Keratinocyte (primary cell): ENCODE results near the gene SOHLH2. TPM values are rescaled to one million over a fixed set of nuclear protein-coding genes. Genes with fewer than 3 reads are reported as not detected.

ENCODE experiments used
- DNase-seq: peaks from one replicate; pipeline ENCODE4 v3.0.0-alpha.2; 2011; ENCODE audit warnings: low read depth, missing footprints, low spot score
- FAIRE-seq: peaks from 2 replicates; lab custom pipeline; 2011; peaks lifted over from hg19 to GRCh38; lab: Jason Lieb, UNC
- H2AFZ ChIP-seq: 2 replicates; pipeline ENCODE4 v1.6.0; 2012; ENCODE audit warnings: low read length, control low read depth, inconsistent platforms; ENCODE audit not compliant: control insufficient read depth
- H3K27ac ChIP-seq: 2 replicates; pipeline ENCODE4 v1.5.1; 2011; ENCODE audit warnings: low read length; ENCODE audit not compliant: control insufficient read depth, insufficient read depth
- H3K27me3 ChIP-seq: 3 replicates; pipeline ENCODE4 v1.6.0; 2011; ENCODE audit warnings: low read length; ENCODE audit not compliant: control insufficient read depth, insufficient read depth; ENCODE audit errors: extremely low read depth
- H3K36me3 ChIP-seq, 2 experiments: 2 replicates in 1 of 2; 3 replicates in 1 of 2; pipeline ENCODE4 v1.5.1; 2011; ENCODE audit warnings: low read length in 2 of 2, mild to moderate bottlenecking in 1 of 2; ENCODE audit not compliant: control insufficient read depth in 2 of 2, insufficient read depth in 2 of 2; ENCODE audit errors: extremely low read depth in 1 of 2
- H3K4me1 ChIP-seq: 3 replicates; pipeline ENCODE4 v1.5.1; 2011; ENCODE audit warnings: low read length; ENCODE audit not compliant: control insufficient read depth, insufficient read depth; ENCODE audit errors: extremely low read depth
- H3K4me2 ChIP-seq: 3 replicates; pipeline ENCODE4 v1.6.0; 2011; ENCODE audit warnings: low read depth, low read length; ENCODE audit not compliant: control insufficient read depth, insufficient read depth; ENCODE audit errors: extremely low read depth
- H3K4me3 ChIP-seq, 3 experiments: fragments of 200-600 bp in 1 of 3; sonication (generic) in 1 of 3; 2 replicates in 2 of 3; 3 replicates in 1 of 3; pipeline ENCODE4 v1.5.1; 2011 to 2016; ENCODE audit warnings: low read length in 3 of 3, mild to moderate bottlenecking in 3 of 3, control low read depth in 2 of 3, inconsistent platforms in 1 of 3, low read depth in 1 of 3, mixed read lengths in 1 of 3, mixed run types in 1 of 3, moderate library complexity in 1 of 3; ENCODE audit not compliant: control insufficient read depth in 2 of 3, insufficient read depth in 2 of 3; ENCODE audit errors: extremely low read depth in 1 of 3
- H3K79me2 ChIP-seq: 2 replicates; pipeline ENCODE4 v1.6.0; 2012; ENCODE audit warnings: low read length; ENCODE audit not compliant: control insufficient read depth, insufficient read depth
- H3K9ac ChIP-seq: 3 replicates; pipeline ENCODE4 v1.6.0; 2011; ENCODE audit warnings: low read length; ENCODE audit not compliant: control insufficient read depth, insufficient read depth; ENCODE audit errors: extremely low read depth
- H3K9me1 ChIP-seq: 3 replicates; pipeline ENCODE4 v1.6.0; 2011; ENCODE audit warnings: low read length; ENCODE audit not compliant: control insufficient read depth, insufficient read depth; ENCODE audit errors: extremely low read depth
- H3K9me3 ChIP-seq: 2 replicates; pipeline ENCODE4 v1.5.1; 2012; ENCODE audit warnings: low read depth, low read length; ENCODE audit not compliant: control insufficient read depth
- H4K20me1 ChIP-seq: 3 replicates; pipeline ENCODE4 v1.6.0; 2011; ENCODE audit warnings: low read length; ENCODE audit not compliant: control insufficient read depth, insufficient read depth; ENCODE audit errors: extremely low read depth
- CTCF ChIP-seq, 3 experiments: IDR thresholded peaks in 1 of 3; conservative IDR thresholded peaks in 1 of 3; optimal IDR thresholded peaks in 1 of 3; 2 replicates in 2 of 3; 3 replicates in 1 of 3; pipeline versions ENCODE3 to v1.5.1; 2011; ENCODE audit warnings: low read length in 3 of 3, mild to moderate bottlenecking in 3 of 3, moderate library complexity in 2 of 3, control low read depth in 1 of 3, inconsistent platforms in 1 of 3; ENCODE audit not compliant: insufficient read depth in 2 of 3; ENCODE audit errors: extremely low read depth in 1 of 3
- EZH2 ChIP-seq: IDR thresholded peaks from one replicate; pipeline ENCODE4 v1.6.1; 2012; ENCODE audit warnings: inconsistent platforms, mild to moderate bottlenecking, low read length, moderate library complexity
- dilution Hi-C: fragments of 300-500 bp; cut with MboI; formaldehyde crosslinking; loops from one replicate; pipeline ENCODE4 v1.7.0; 2020; ENCODE audit warnings: low sequenced_read_pairs; ENCODE audit not compliant: extremely low pct_ligation_motif_present
- polyA plus RNA-seq, 5 experiments: library from polyadenylated mRNA; depleted of rRNA in 3 of 5; stranded (reverse) in 3 of 5; stranded (forward) in 1 of 5; unstranded in 1 of 5; fragments of >200 nt; gene quantifications; 1 replicate in 1 of 5; 2 replicates in 3 of 5; 3 replicates in 1 of 5; pipeline versions ENCODE4 v1.2.1 to v1.2.3, GENCODE V29; 2011 to 2012; ENCODE audit warnings: missing spikeins in 2 of 5, low read depth in 1 of 5, low replicate concordance in 1 of 5

Gene SOHLH2
- polyA plus RNA-seq, 1 donor (not counting 4 experiments of a cell fraction or from before 2014, with no cell fraction given), result not detected

GRCh38 chr13:36211567-36211966 is 2.8 kb downstream of the SOHLH2 start:
- H3K4me1 ChIP-seq, result no peaks in the 10 kb centered on the region
- no peak overlapping the region for H3K4me3 ChIP-seq
- no peaks in the 10 kb centered on the region for H3K36me3 ChIP-seq
- H3K9ac ChIP-seq, result no peak overlapping the region
- TF ChIP-seq CTCF (optimal IDR thresholded peaks at IDR 0.05 in 1 of 3, IDR thresholded peaks at IDR 0.05 in 1 of 3, conservative IDR thresholded peaks at IDR 0.05 in 1 of 3; ENCODE audit: extremely low read depth in 1 of 3, insufficient read depth in 2 of 3, low read length in 3 of 3), result no peak
- TF ChIP-seq EZH2, result no peak
- H3K4me2 ChIP-seq, result no peak overlapping the region
- H3K27me3 ChIP-seq, result no peaks in the 10 kb centered on the region
- no peaks in the 10 kb centered on the region for H3K9me3 ChIP-seq
- H4K20me1 ChIP-seq, result no peaks in the 10 kb centered on the region
- H2AFZ ChIP-seq, result no peak overlapping the region
- FAIRE-seq, result no peak
- no peaks in the 10 kb centered on the region for H3K9me1 ChIP-seq
- no peaks in the 10 kb centered on the region for H3K79me2 ChIP-seq
- no peak overlapping the region for H3K27ac ChIP-seq
- no peak for DNase-seq
- dilution Hi-C loops, result no loop called here

DNA sequence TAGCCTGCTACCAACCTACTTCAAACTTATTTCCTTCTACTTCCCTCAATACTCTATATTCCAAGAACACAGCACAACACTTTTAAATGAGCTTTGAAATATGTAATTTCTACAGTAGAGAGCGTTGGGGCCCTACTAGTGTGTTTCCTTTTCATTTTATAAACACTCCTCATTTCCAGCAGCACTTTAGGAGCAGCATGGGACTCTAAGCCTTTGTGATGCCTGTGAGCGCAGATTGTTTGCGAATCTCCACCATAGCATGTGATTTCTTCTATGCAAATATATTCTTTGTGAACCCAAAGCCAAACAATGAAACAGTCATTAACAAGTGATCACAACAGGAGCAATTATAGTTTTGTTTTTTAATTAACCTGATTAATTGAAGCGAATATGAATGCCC is 3.6 kb downstream of the SOHLH2 start:
- Histone ChIP-seq H3K79me2 (no peaks in the 10 kb centered on the region), H3K9me1 (no peaks in the 10 kb centered on the region), H3K27ac (no peak overlapping the region), H3K36me3 (no peaks in the 10 kb centered on the region), H3K4me1 (no peaks in the 10 kb centered on the region), H3K4me3 (no peak overlapping the region), H3K9me3 (no peaks in the 10 kb centered on the region), H3K4me2 (no peak overlapping the region), H3K27me3 (no peaks in the 10 kb centered on the region), H3K9ac (no peak overlapping the region), H2AFZ (no peak overlapping the region), H4K20me1 (no peaks in the 10 kb centered on the region)
- no peak for TF ChIP-seq EZH2
- dilution Hi-C loops, result no loop called here
- DNase-seq (no peak), FAIRE-seq (no peak)

DNA sequence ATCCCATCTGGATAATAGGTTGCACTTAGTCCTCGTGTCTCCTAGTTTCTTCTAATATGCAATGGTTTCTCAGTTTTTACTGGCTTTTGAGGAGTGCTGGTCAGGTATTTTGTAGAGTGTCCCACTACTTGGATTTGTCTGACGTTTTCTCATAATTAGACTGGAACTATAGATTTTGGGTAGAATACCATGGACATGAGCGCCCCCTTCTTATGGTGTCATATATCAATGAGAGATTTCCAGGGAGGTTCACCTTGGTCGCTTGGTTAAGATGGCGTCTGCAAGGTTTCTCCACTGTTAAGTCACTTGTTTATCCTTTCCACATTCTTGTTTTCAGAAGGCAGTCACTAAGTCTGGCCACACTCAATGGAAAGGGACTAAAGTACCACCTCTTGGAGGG is 6.7 kb downstream of the SOHLH2 start:
- TF ChIP-seq CTCF (optimal IDR thresholded peaks at IDR 0.05 in 1 of 3, IDR thresholded peaks at IDR 0.05 in 1 of 3, conservative IDR thresholded peaks at IDR 0.05 in 1 of 3; ENCODE audit: extremely low read depth in 1 of 3, insufficient read depth in 2 of 3, low read length in 3 of 3) (no peak), EZH2 (no peak)

More for the DNA sequence above, 6.7 kb downstream of the SOHLH2 start:
- dilution Hi-C loops, result no loop called here
- no peak overlapping the region for H3K4me2 ChIP-seq
- H3K4me3 ChIP-seq, result no peak overlapping the region
- no peak overlapping the region for H3K27ac ChIP-seq
- H3K9ac ChIP-seq, result no peak overlapping the region
- H3K27me3 ChIP-seq, result no peaks in the 10 kb centered on the region
- DNase-seq, result no peak
- H4K20me1 ChIP-seq, result no peaks in the 10 kb centered on the region
- H3K36me3 ChIP-seq, result no peaks in the 10 kb centered on the region
- H3K79me2 ChIP-seq, result no peaks in the 10 kb centered on the region
- H3K9me3 ChIP-seq, result no peaks in the 10 kb centered on the region
- no peaks in the 10 kb centered on the region for H3K9me1 ChIP-seq
- no peak for FAIRE-seq
- H2AFZ ChIP-seq, result no peak overlapping the region
- H3K4me1 ChIP-seq, result no peaks in the 10 kb centered on the region
